HK-2 (cell line): ENCODE measurements around the gene TRPV6.
A peak's percentile ranks its signal among the peaks of the same experiment; 100 is the strongest.

Source experiments
- DNase-seq: peaks from one replicate; pipeline ENCODE4 v3.0.0-alpha.2; 2018; ENCODE audit not compliant: unreplicated experiment

TRPV6 gene

GRCh38 chr7:142868986-142869415 lies 16.5 kb downstream of the TRPV6 start:
- DNase-seq: no peak

- DNase-seq: no peak
These were observed 17.2 kb downstream of the TRPV6 start for GRCh38 chr7:142868188-142868985.

GRCh38 chr7:142867398-142868187 lies 18.0 kb downstream of the TRPV6 start:
- no peak for DNase-seq

- no peak for DNase-seq
These were observed 18.5 kb downstream of the TRPV6 start for GRCh38 chr7:142867097-142867378.

- DNase-seq: peak; percentile 32
These were observed 19.0 kb downstream of the TRPV6 start for GRCh38 chr7:142866361-142867096.

- no peak for DNase-seq
These were observed 19.8 kb downstream of the TRPV6 start for GRCh38 chr7:142865766-142866165.

GRCh38 chr7:142864980-142865747 lies 20.4 kb downstream of the TRPV6 start:
- no peak for DNase-seq

GRCh38 chr7:142863891-142864685 lies 21.5 kb downstream of the TRPV6 start:
- no peak for DNase-seq

GRCh38 chr7:142862786-142863400 lies 22.7 kb downstream of the TRPV6 start:
- no peak for DNase-seq

- DNase-seq: no peak
These were observed 23.2 kb downstream of the TRPV6 start for GRCh38 chr7:142862351-142862750.

GRCh38 chr7:142860968-142861367 lies 24.6 kb downstream of the TRPV6 start:
- no peak for DNase-seq

- DNase-seq: no peak
These were observed 25.7 kb downstream of the TRPV6 start for GRCh38 chr7:142859829-142860228.

GRCh38 chr7:142859411-142859810 lies 26.1 kb downstream of the TRPV6 start:
- DNase-seq: no peak

GRCh38 chr7:142857625-142858024 lies 27.9 kb downstream of the TRPV6 start:
- DNase-seq: no peak

- no peak for DNase-seq
These were observed 28.8 kb downstream of the TRPV6 start for GRCh38 chr7:142856565-142857245.

GRCh38 chr7:142855756-142856564 lies 29.6 kb downstream of the TRPV6 start:
- no peak for DNase-seq

GRCh38 chr7:142855114-142855743 lies 30.3 kb downstream of the TRPV6 start:
- DNase-seq: no peak

GRCh38 chr7:142854372-142855113 lies 31.0 kb downstream of the TRPV6 start, which contains the start of gene EPHB6:
TSS of gene EPHB6 (plus strand) at chr7:142855076. CDS start at chr7:142863228, 8,152 bp downstream.
- DNase-seq: peak; percentile 58
